HG03064 (cell line): ENCODE results near the gene LMOD3.

Experiments
- ATAC-seq: cut with Tn5 transposase; IDR thresholded peaks from one replicate; pipeline ENCODE4 v1.9.1; 2021; ENCODE audit warnings: low read depth; ENCODE audit not compliant: unreplicated experiment

LMOD3 gene

GRCh38 chr3:69122403-69122802 is at the start of gene LMOD3:
TSS of gene LMOD3 (minus strand) at chr3:69122595. CDS start at chr3:69122386, 209 bp downstream.
- no peak for ATAC-seq

GRCh38 chr3:69172058-69172457 is 49.7 kb upstream of the LMOD3 start:
- no peak for ATAC-seq

GRCh38 chr3:69166446-69166845 is 44.1 kb upstream of the LMOD3 start:
- ATAC-seq, result no peak

- no peak for ATAC-seq
Measured at GRCh38 chr3:69165744-69166143, 43.3 kb upstream of the LMOD3 start.

GRCh38 chr3:69164296-69164695 is 41.9 kb upstream of the LMOD3 start:
- no peak for ATAC-seq

- ATAC-seq, result no peak
Measured at GRCh38 chr3:69162308-69162980, 40.0 kb upstream of the LMOD3 start.

GRCh38 chr3:69161587-69162307 is 39.4 kb upstream of the LMOD3 start:
- no peak for ATAC-seq

- ATAC-seq, result no peak
Measured at GRCh38 chr3:69160525-69160924, 38.1 kb upstream of the LMOD3 start.

- ATAC-seq, result no peak
Measured at GRCh38 chr3:69160107-69160506, 37.7 kb upstream of the LMOD3 start.

GRCh38 chr3:69149586-69149985 is 27.2 kb upstream of the LMOD3 start:
- ATAC-seq, result no peak

- no peak for ATAC-seq
Measured at GRCh38 chr3:69145688-69146087, 23.3 kb upstream of the LMOD3 start.

GRCh38 chr3:69144631-69145245 is 22.3 kb upstream of the LMOD3 start:
- ATAC-seq, result no peak

- ATAC-seq, result no peak
Measured at GRCh38 chr3:69143612-69144011, 21.2 kb upstream of the LMOD3 start.

- ATAC-seq, result no peak
Measured at GRCh38 chr3:69142797-69143454, 20.5 kb upstream of the LMOD3 start.

GRCh38 chr3:69142090-69142489 is 19.7 kb upstream of the LMOD3 start:
- no peak for ATAC-seq

- ATAC-seq, result no peak
Measured at GRCh38 chr3:69141313-69141712, 18.9 kb upstream of the LMOD3 start.

GRCh38 chr3:69137412-69137811 is 15.0 kb upstream of the LMOD3 start:
- ATAC-seq, result no peak

GRCh38 chr3:69137005-69137404 is 14.6 kb upstream of the LMOD3 start:
- no peak for ATAC-seq

GRCh38 chr3:69130689-69131088 is 8.3 kb upstream of the LMOD3 start:
- ATAC-seq, result no peak

GRCh38 chr3:69129531-69129930 is 7.1 kb upstream of the LMOD3 start:
- no peak for ATAC-seq

- ATAC-seq, result no peak
Measured at GRCh38 chr3:69128509-69128908, 6.1 kb upstream of the LMOD3 start.
